NCI-H1694 treated with DMSO at 0.1 percent for 48 hours (cell line): ENCODE data around the gene USH1C.

ENCODE experiments used
- DNase-seq: peaks from one replicate; lab custom pipeline; 2025; lab: John Stamatoyannopoulos, UW

Gene USH1C

DNA sequence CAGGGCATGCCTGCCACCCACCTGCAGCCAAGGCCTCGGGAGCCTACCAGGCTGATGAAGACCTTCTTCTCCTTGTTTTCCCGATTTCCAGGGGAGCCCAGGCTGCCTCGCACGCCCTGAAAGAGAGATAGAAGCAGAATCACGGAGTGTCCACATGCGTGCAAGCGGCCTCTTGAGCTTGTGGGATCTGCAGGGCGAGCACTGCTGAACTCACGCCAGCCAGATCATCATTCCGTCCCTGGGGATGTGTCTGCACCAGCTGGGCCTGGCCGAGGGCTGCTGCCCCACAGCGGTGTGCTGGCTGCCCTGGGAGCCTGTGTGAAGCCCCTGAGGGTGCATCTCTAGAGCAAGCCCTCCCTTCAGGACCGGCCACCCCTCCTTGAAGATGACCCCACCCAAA is 17.9 kb downstream of the USH1C start:
- DNase-seq, result no peak

DNA sequence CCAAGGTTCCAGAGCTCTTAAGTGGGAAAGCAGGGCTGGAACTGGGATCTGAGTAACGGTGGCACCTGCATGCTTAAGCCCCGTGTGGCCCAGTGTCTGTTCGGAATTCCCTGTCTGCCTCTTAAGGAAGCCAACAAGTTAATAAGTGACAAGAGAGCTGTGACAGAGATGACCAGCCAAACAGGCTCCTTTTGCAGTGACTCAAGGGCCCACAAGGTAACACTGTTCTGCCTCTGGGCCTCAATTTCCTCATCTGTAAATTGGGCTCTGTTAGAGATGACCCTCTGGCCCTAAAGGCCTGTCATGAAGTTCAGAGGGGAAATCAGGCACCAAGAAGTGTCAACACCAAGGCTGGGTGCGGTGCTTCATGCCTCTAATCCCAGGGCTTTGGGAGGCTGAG is 18.6 kb downstream of the USH1C start:
- DNase-seq, result no peak

DNA sequence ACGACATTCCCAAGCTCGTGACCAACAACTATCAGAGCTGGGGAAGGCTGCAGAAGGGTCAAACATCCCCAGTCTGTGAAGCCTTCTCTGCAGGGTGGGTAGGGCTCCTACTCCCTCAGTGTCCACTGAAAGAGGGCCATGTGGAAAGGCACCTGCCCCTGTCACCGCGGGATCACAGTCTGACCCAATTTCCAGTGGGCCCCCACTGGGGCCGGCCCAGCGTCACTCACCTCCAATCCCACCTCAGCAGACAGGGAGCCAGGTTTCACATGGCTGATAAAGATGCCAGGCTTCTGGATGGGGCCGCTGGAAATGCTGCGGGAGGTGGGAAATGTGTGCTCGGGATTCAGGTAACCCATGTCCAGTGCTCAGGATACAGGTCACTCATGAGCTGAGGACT is 20.0 kb downstream of the USH1C start:
- DNase-seq, result no peak

DNA sequence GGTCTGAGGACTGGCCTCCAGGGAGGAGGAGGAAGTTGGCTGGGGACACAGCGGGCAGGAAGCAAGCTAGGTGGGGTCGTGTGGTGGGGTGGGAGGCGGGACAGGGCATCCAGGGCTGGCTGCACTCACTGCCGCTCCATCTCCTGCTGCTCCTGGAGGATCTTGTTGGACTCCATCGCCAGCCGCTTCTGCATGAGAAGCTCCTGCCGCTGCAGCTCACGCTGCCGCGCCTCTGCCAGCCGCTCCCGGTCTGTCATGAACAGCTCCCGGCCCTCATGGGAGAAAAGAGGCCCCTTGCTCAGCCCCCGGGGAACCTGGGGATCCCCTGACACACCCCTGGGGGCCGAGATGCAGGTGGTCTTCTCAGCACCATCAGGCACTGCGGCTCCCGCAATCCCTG is 21.6 kb downstream of the USH1C start:
- no peak for DNase-seq

DNA sequence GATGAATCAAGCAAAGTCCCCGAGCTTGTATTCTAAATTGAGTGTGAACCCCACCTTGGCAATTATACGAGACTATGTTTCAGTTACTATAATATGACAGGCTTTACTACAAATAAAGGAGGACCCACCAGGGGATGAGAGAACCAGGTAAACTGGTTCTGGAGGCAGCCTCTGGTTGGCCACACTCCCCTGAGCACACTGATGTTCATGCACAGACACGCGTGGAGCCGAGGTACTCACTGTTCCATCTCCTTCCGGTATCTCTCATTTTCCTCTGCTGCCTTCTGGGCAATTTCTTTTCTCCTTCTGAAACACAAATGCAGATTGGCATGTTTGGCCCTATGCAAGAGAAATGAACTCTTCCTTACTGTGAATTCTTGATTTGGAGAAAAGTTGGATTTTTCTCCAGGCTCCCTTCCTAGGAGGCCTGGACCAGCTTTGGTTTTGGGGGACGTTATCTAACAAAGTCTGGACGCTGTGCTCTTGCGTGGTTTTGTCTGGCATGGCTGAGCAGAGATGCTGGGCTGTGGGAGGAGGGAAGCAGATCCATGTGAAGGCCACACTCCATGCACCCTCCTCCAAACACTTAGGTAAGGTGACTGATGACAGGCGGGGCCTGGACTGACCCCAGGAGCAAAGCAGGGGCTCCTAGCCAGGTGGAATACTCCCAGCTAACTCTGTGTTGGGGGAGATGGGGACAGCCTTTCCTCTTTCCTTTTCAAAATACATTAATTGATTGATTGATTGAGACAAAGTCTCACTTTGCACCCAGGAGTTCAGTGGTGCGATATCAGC is 22.9 kb downstream of the USH1C start:
- no peak for DNase-seq

DNA sequence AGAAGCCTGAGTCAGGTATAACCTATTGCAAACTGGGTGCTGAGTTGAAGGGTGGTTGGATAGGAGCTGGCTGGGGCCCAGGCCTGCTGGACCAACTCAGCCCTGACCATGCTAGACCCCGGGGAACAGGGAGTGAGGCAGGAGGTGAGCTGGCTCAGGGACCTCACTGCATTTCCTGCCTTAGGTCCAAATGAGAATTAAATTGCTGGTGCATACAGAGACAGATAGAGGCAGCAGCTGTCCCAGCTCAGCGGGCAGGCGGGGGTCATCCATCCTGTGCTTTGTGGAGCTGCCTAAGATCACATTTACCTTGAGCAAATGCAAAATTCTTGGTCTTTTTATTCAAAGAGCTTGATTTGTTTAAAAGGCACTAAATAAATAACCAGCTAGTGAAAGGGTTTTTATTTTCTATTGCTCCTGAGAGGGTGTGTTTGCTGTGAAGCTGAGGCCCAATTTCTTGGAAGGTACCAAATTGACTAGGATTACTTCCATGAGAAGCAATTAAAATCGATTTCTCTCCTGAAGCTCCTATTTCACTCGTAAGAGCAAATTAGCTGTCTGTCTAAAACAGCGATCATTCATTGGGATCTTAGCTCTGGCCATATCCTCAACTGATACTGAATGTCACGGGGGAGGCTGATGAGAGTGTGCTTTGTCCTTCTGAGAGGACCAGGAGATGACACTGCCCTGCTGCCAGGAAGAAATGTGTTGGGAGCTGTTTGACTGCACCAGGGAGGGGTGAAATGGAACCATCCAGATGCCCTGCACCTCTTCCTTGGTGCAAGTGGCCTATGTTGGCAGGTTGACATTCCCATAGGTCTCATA is 24.9 kb downstream of the USH1C start:
- no peak for DNase-seq

DNA sequence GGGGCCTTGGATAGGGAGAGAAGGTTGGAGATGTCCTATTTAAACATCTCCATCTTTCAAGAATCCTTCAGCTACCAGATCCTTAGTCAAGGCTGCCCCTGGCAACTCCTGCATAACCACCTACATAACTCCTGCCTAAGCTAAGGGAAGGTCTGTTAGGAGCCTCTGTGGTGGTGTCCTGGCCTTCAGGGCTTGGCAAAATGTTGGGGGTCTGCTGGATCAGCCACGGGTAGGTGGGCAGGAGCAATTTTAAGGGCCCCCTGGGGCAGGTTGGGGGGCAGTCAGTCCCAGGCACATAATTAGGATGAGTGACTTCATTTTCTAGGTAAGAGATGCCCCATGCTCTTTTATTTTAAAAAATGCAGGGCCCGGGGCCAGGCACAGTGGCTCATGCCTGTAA is 25.9 kb downstream of the USH1C start:
- DNase-seq, result no peak

DNA sequence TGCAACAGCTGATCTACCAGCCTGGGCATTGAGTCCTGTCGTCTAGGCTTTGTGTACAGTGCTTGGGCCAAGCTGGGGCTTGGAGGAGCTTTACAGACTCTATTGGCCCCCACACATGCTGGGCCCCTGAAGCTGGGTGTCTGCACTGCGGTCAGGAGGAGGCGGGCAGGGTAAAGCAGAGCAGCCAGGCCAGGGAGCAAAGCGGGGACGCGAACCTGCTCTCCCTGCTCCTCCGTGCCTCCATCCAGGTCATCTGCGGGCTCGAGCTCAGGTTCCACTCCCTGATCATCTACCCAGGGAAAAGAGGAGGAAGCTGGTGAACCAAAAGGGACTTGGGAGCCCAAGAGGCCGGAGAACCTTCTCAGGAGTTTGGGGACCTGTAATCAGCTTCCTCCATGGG is 27.0 kb downstream of the USH1C start:
- DNase-seq, result no peak

DNA sequence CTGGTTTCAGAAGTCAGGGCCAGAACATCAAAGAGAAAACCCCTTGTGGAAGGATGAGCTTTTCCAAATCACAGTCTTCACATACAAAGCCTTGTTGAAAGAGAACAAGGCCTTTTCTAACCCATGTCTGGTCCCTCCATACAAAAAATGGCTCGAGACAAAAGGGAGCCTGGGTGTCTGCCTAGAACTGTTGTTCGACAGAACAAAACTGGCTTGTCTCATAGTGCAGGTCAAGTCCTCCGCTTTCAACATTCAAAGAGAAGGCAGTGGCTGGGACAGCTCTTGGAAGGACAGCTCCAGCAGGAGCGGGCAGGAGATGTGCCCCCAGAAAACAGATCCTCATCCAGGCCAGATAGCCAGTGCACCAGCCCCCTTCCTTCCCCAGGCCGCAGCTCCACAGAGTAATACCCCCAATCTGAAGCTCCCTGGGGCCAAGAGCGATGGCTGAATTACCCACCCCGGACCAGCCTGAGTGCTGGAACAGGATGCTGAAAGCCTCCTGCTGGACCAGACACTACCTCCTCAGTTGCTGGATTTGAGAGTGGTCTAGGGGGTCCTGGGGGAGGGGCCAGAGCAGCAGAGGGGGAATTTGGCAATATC is 27.6 kb downstream of the USH1C start:
- no peak for DNase-seq

DNA sequence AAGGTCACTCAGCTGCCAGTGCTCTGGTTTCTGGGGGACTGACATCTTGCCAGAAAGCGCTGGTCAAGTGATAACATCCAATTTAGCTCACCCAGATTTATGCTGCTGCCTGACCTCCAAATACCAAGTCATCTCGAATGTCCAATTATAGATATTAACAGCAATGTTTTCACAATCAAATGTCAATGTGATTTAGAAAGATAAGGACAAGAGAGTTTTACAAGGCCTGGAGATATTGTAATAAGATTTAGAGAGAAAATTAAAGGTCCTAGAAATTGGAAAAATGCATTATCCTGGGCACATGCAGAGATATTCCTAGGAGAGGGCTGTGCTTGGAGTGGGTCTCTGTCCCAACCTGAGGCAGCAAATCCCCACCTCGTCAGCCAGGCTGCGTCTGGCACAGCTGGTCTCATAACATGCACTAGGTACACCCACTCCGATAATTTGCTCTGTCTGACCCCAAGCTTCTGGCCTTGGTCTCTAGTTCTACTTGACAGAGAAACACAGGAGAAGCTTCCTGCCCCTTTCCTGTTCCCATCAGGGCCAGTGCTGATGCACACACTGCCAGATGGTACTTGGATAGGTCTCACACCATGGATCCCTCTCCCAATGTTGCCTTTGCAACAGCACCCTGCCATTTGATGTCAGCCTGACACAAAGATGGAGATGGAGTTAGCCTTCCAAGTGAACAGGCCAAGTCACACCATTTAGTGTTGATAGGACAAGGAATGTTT is 28.6 kb downstream of the USH1C start:
- DNase-seq, result no peak

DNA sequence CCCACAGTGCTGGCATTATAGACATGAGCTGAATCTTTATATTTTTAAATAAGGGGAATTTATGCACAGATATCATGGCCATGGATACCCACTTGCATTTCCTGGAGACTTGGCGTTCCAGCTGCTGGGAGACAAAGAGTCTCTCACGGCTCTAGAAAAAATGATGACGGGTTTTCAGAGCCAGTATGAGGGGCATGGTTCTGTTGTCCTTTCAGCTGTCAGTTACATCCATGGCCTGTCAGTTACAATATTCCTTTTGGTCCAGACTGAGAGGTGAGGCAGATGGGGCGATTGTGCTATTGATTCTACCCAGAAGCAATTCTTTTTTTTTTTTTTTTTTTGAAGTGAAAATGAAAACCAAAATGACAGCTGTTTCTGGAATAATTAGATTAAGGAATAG is 29.7 kb downstream of the USH1C start:
- no peak for DNase-seq

DNA sequence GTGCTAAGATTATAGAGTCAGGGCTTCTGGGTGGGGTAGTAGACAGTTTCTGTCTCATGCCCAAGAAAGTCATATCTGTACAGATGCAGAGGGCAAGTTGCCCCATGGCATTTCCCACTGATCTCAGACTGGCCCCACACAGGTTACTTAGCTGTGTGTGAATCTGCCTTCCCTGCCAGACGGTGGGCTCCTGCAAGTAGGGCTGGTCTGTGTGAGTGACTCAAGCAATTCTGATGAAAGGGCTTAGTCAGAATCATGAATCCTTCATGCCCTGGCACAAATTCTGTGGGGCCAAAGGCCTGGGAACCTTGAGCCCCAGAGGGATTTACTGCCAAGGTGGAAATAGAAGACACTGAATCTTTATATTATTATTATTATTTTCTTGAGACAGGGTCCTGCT is 30.4 kb downstream of the USH1C start:
- no peak for DNase-seq

DNA sequence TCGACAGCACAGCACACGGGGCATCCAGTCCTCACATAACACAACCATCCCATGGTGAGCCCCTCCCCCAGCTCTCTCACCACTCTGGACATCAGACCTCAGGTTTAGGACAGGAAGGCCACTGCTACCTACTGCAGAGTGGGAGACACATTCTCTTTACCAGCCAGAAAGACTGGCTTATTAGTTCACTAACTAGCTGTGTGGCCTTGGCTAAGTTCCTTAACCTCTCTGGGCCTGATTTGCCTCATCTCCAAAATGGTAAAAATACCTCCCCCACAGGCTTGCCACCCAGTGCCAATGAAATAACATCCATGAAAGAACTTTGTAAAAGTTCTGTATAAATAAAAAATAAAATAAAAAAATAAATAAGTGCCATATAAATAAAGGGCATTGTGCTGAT is 32.1 kb downstream of the USH1C start:
- DNase-seq, result no peak

DNA sequence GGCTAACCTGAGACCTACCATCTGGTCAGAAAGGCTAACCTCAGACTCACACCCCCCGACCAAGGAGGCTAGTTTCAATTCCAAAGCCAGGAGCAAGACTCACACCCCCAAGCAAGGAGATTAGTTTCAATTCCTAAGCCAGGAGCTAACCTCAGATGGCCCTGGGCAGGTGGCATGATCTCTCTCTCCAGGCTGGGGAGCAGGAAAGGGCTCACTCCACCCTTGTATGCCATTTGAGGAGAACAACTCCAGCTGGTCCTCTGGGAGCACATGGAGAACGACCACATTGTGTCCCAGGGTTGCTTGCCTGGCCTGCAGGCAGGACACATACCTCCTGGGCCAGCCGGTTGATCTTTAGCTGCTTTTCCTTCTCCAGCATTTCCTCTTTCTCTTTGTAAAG is 32.6 kb downstream of the USH1C start:
- no peak for DNase-seq

DNA sequence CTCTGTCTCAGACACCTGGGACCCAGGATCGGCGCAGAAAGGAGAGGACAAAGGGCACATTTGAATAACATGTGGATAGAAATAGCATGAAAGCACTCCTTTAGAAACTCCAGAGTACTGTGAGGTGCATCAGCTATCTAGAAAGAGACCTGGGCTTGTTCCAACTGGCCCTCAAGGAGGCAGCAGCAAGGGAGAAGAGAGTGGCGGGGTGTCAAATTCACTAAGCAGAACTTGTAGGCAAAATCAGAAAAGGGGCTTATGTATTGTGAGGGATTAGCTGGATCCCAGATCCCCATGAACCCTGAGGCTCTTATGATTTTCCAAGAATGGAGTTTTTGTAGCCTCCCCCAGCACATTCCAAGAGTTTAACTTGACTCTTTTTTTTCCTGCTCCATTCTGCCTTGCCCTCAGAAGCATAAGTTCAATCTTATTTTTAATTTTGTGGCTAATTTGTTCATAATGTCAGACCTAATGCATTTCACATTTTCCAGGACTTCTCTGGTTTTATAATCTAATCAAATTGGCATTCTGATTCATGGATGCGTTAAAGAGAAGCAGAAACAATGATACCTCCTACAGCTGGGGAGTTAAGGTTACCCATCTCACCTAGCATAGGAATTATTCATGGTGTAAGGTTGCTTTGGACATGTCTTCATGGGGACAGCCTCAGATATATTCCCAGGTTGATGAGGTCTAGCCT is 33.6 kb downstream of the USH1C start:
- no peak for DNase-seq

DNA sequence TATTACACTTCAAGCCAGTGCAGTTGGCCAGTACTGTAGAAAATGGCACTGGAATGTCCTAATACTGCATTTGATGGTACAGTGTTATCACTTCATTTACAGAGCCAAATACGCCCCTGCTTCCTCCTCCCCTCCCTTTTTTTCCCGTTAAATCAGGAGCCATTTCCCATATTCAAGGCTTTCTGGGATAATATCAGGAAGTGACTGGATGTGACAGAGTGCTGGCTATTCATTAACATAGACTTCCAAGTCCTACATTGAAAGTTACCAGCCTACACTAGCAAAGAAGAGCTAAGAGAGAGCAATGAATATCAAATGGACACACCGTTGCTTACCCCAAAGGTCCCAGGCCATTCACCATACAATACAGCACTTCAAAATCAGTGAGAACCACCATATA is 35.4 kb downstream of the USH1C start:
- no peak for DNase-seq

DNA sequence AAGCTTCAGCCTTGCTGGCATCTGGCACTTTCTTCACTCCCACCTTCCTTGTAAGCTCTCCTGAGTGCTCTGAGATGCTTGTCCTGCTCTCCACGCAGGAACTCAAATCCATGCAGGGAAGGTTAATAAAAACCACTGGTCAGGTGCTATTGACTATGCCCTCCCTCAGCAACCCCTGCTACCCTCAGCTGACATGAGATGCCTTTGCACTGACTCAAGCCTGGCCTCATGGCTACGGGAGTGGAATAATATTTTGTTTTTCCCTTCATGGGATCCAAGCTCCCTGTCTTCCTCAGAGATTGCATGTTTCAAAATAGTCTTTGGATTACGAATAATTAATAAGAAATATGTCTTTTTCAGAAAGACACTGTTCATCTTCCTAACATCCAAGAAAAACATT is 35.9 kb downstream of the USH1C start:
- DNase-seq, result no peak

DNA sequence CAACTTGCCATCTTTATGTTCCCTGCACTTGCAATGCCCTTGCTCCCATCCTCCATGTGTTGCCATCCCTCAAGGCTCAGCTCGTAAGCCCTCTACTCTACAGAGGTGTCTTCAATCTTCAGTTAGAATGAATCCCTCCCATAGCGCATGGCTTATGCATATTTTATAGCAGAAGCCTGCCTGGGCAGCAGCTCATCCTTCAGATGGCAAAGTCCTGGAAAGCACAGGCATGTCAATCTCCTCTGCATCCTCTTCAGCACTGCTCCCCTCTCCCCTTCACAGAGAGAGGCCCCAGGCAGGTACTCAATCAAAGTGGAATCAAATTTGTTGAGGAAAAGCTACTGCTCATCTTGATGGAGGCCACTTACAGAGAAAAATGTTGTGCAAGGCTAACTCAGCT is 36.4 kb downstream of the USH1C start:
- no peak for DNase-seq

DNA sequence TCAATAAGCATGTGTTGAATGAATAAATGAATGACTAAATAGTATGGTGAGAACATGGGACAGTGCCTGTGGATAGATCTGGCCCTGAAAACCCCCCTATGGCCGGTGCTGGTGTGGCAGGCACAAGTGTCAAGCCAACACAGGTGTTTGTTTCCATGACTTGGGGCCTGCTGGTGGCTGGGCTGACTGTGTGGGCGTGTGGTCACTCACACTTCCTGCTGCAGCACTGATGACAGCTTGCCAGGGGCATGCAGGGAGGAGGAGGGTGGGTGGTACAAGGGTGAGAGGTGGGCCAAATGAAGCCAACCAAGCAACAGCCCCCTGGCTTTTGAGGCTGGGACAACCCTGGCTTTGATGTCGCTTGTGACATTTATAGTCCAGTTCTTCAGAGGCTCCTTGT is 37.3 kb downstream of the USH1C start:
- no peak for DNase-seq

DNA sequence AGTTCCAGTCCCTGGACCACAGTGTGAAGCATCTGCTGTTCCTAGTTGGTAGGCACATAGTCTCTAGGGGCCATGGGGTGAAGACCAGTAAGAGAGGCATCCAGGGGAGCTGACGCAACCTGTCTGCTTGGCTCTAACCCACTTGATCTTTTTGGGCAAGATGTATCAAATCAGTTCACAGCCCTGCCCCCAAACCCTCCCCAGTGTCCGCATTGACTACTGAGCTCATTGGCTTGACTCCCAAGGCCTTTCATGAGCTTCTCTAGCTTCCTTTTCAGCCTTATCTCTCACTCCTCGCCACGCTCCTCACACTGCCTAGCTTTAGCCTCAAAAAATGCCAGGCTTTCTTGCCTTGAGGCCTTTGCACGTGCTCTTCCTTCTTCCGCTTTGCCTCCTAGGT is 37.9 kb downstream of the USH1C start:
- no peak for DNase-seq

DNA sequence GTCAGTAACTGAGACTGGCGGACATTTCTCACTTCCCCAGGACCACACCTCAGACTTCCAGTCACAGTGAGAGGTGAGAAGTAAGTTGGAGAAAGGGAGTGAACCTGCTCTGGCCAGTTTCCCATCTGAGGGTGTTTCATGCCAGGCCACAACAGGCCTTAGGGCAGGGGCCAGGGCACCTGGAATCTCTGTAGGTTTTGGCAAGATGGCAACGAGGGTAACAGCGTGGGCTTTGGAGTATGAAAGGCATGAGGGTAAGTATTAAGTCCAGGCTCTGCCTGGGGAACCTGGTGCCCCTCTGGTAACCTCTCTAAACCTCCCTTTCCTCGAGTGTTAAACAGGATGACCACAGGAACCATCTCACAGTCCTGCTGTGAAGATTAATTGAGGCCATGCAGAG is 39.1 kb downstream of the USH1C start:
- DNase-seq, result no peak
